GM12891 (cell line): ENCODE data around the gene CHST1.

Experiments used
- PAX5 ChIP-seq: IDR thresholded peaks from 2 replicates; pipeline ENCODE4 v1.6.1; 2011; ENCODE audit warnings: low read length, moderate library complexity, mild to moderate bottlenecking; ENCODE audit not compliant: insufficient read depth, severe bottlenecking
- POLR2A ChIP-seq: IDR thresholded peaks from 2 replicates; pipeline ENCODE4 v1.6.1; 2011; ENCODE audit warnings: low read depth, low read length, control low read depth
- POLR2AphosphoS5 ChIP-seq: IDR thresholded peaks from 2 replicates; pipeline ENCODE4 v1.6.1; 2011; ENCODE audit warnings: low read depth, low read length, control low read depth
- POU2F2 ChIP-seq: IDR thresholded peaks from 2 replicates; pipeline ENCODE4 v1.6.1; 2011; ENCODE audit warnings: low read depth, mild to moderate bottlenecking, control low read depth, low read length, moderate library complexity
- TAF1 ChIP-seq: IDR thresholded peaks from 2 replicates; pipeline ENCODE4 v1.6.1; 2011; ENCODE audit warnings: low read depth, low read length, control low read depth

- TF ChIP-seq POLR2A (no peak), TAF1 (no peak), POLR2AphosphoS5 (no peak), PAX5 (no peak), POU2F2 (no peak)
Observed at GRCh38 chr11:45661439-45662055, 3.9 kb downstream of the CHST1 start.
